GM23338 (cell line): ENCODE results near the gene NSUN3. TPM values are rescaled to one million over a fixed set of nuclear protein-coding genes. Genes with fewer than 3 reads are reported as not detected.

Experiments
- ATAC-seq: fragments of 200-7000 bp; cut with Tn5 transposase; 3 replicates; pipeline ENCODE4 v1.9.1; 2020
- DNase-seq: peaks from one replicate; pipeline ENCODE4 v3.0.0-alpha.2; 2015; ENCODE audit warnings: low spot score
- H2AFZ ChIP-seq: fragments of 200-600 bp; sonication (generic); 2 replicates; pipeline ENCODE4 v1.8.0; 2016; ENCODE audit warnings: antibody characterized with exemption, mild to moderate bottlenecking, moderate library complexity
- H3F3A ChIP-seq: fragments of 200-600 bp; sonication (generic); replicated peaks from 2 replicates; pipeline ENCODE4 v1.8.0; 2017; ENCODE audit warnings: antibody characterized with exemption, mixed run types, low read depth
- H3K27ac ChIP-seq: fragments of 200-600 bp; sonication (generic); 2 replicates; pipeline ENCODE4 v1.6.1; 2016; ENCODE audit warnings: low read depth
- H3K27me3 ChIP-seq: fragments of 200-600 bp; sonication (generic); 2 replicates; pipeline ENCODE4 v1.8.0; 2016; ENCODE audit warnings: mild to moderate bottlenecking, mixed run types, moderate library complexity; ENCODE audit not compliant: insufficient read depth
- H3K36me3 ChIP-seq: fragments of 200-600 bp; sonication (generic); 2 replicates; pipeline ENCODE4 v1.8.0; 2016; ENCODE audit warnings: mild to moderate bottlenecking; ENCODE audit not compliant: insufficient read depth
- H3K4me1 ChIP-seq: fragments of 200-600 bp; sonication (generic); 2 replicates; pipeline ENCODE4 v1.8.0; 2016; ENCODE audit warnings: mild to moderate bottlenecking, moderate library complexity; ENCODE audit not compliant: insufficient read depth
- H3K4me2 ChIP-seq: fragments of 200-600 bp; sonication (generic); 2 replicates; pipeline ENCODE4 v1.7.1; 2017; ENCODE audit warnings: mixed run types
- H3K4me3 ChIP-seq: fragments of 200-600 bp; sonication (generic); 2 replicates; pipeline ENCODE4 v1.6.1; 2016; ENCODE audit warnings: mixed run types
- H3K79me2 ChIP-seq: fragments of 200-600 bp; sonication (generic); replicated peaks from 2 replicates; pipeline ENCODE4 v1.8.0; 2017; ENCODE audit warnings: mild to moderate bottlenecking; ENCODE audit not compliant: insufficient read depth
- H3K9me2 ChIP-seq: fragments of 200-600 bp; sonication (generic); 2 replicates; pipeline ENCODE4 v1.8.0; 2017; ENCODE audit not compliant: insufficient read depth
- H4K20me1 ChIP-seq: fragments of 200-600 bp; sonication (generic); replicated peaks from 2 replicates; pipeline ENCODE4 v1.8.0; 2017; ENCODE audit warnings: mild to moderate bottlenecking; ENCODE audit not compliant: insufficient read depth
- H3K27ac Mint-ChIP-seq: 2 replicates; pipeline ENCODE4 v1.8.0; 2020; ENCODE audit warnings: inconsistent platforms, mild to moderate bottlenecking, moderate library complexity, mixed read lengths
- H3K27me3 Mint-ChIP-seq: 3 replicates; pipeline ENCODE4 v1.8.0; 2022; ENCODE audit warnings: low read depth, mild to moderate bottlenecking, moderate library complexity, mixed read lengths, inconsistent platforms; ENCODE audit not compliant: insufficient read depth, poor library complexity
- H3K36me3 Mint-ChIP-seq: 3 replicates; pipeline ENCODE4 v1.8.0; 2021; ENCODE audit warnings: low read depth, mild to moderate bottlenecking, inconsistent platforms, moderate library complexity, mixed read lengths
- H3K4me1 Mint-ChIP-seq: 3 replicates; pipeline ENCODE4 v1.8.0; 2020; ENCODE audit warnings: mild to moderate bottlenecking, inconsistent platforms, mixed read lengths
- H3K4me3 Mint-ChIP-seq: 3 replicates; pipeline ENCODE4 v1.8.0; 2021; ENCODE audit warnings: moderate library complexity, mild to moderate bottlenecking, inconsistent platforms, mixed read lengths
- H3K9me3 Mint-ChIP-seq: 3 replicates; pipeline ENCODE4 v1.8.0; 2020; ENCODE audit warnings: moderate library complexity, mild to moderate bottlenecking, inconsistent platforms, mixed read lengths
- CREB1 ChIP-seq: fragments of 250-450 bp; sonication (Bioruptor Pico); IDR thresholded peaks from 2 replicates; pipeline ENCODE4 v1.5.0; 2020; ENCODE audit warnings: low read depth, mild to moderate bottlenecking, moderate library complexity
- ETS1 ChIP-seq: IDR thresholded peaks from 2 replicates; pipeline ENCODE4 v1.6.1; 2016; ENCODE audit warnings: antibody characterized with exemption
- POLR2AphosphoS5 ChIP-seq: IDR thresholded peaks from 2 replicates; pipeline ENCODE4 v1.6.1; 2016; ENCODE audit warnings: antibody characterized with exemption, low read depth
- REST ChIP-seq: IDR thresholded peaks from one replicate; pipeline ENCODE4 v1.6.1; 2018; ENCODE audit warnings: antibody characterized with exemption; ENCODE audit not compliant: unreplicated experiment
- STAT1 ChIP-seq: IDR thresholded peaks from one replicate; pipeline ENCODE4 v1.6.1; 2016; ENCODE audit warnings: antibody characterized with exemption; ENCODE audit not compliant: unreplicated experiment
- ZNF114 ChIP-seq: fragments of 250-450 bp; sonication (Bioruptor Pico); IDR thresholded peaks from 2 replicates; pipeline ENCODE4 v1.5.0; 2020; ENCODE audit warnings: mild to moderate bottlenecking, moderate library complexity
- ZNF331 ChIP-seq: fragments of 250-450 bp; sonication (Bioruptor Pico); IDR thresholded peaks from 2 replicates; pipeline ENCODE4 v1.5.0; 2020; ENCODE audit warnings: low read depth, mild to moderate bottlenecking, moderate library complexity
- ZNF462 ChIP-seq: fragments of 250-450 bp; sonication (Bioruptor Pico); IDR thresholded peaks from 2 replicates; pipeline ENCODE4 v1.5.0; 2020; ENCODE audit warnings: mild to moderate bottlenecking, moderate library complexity
- polyA plus RNA-seq: library from polyadenylated mRNA; unstranded; fragments of >200 nt; fragmentation: Nextera tagmentation; extraction: Ambion mirVana; gene quantifications from 2 replicates; pipeline ENCODE4 v1.2.1, GENCODE V29; 2016
- total RNA-seq: library from RNA; depleted of rRNA; stranded (reverse); fragments of >200 nt; shearing (Covaris generic); gene quantifications from 2 replicates; pipeline ENCODE4 v1.2.3, GENCODE V29; 2014

Gene NSUN3
- total and polyA plus RNA-seq, 2 experiments from 2014 or later = 5.4 to 10.6 TPM

- Histone ChIP-seq H3K27ac (no peak overlapping the region), H3K79me2 (no peaks in the 10 kb centered on the region), H3K36me3 (no peaks in the 10 kb centered on the region), H3K4me3 (no peak overlapping the region), H3F3A (no peaks in the 10 kb centered on the region), H3K4me1 (no peaks in the 10 kb centered on the region), H3K4me2 (no peak overlapping the region), H3K9me2 (no peaks in the 10 kb centered on the region), H3K27me3 (no peaks in the 10 kb centered on the region), H4K20me1 (no peaks in the 10 kb centered on the region), H2AFZ (no peak overlapping the region)
- TF ChIP-seq ZNF462 (CRISPR knock-in tag) (no peak), STAT1 (no peak), ZNF114 (no peak), ETS1 (no peak), CREB1 (no peak), POLR2AphosphoS5 (no peak), ZNF331 (CRISPR knock-in tag) (no peak), REST (no peak)
- H3K36me3 Mint-ChIP-seq = no peaks in the 10 kb centered on the region
- peaks cover 8% of the 10 kb centered on the region for H3K4me1 Mint-ChIP-seq
- no peak overlapping the region for H3K27ac Mint-ChIP-seq
- H3K9me3 Mint-ChIP-seq = no peaks in the 10 kb centered on the region
- DNase-seq (no peak), ATAC-seq (no peak)
- no peaks in the 10 kb centered on the region for H3K27me3 Mint-ChIP-seq
- H3K4me3 Mint-ChIP-seq = no peak overlapping the region
Observed at GRCh38 chr3:94118390-94118789, 55.5 kb downstream of the NSUN3 start.
